HG03135 (cell line): ENCODE results near the gene STRIT1.
"Not testable (repeated sequence)": the region's sequence is repeated elsewhere in the genome, so short reads cannot be mapped to it uniquely, and the experiment has no call there.

Experiments used
- ATAC-seq: cut with Tn5 transposase; IDR thresholded peaks from one replicate; pipeline ENCODE4 v1.9.1; 2021; ENCODE audit warnings: mild to moderate bottlenecking, moderate library complexity; ENCODE audit not compliant: unreplicated experiment

Gene STRIT1

DNA sequence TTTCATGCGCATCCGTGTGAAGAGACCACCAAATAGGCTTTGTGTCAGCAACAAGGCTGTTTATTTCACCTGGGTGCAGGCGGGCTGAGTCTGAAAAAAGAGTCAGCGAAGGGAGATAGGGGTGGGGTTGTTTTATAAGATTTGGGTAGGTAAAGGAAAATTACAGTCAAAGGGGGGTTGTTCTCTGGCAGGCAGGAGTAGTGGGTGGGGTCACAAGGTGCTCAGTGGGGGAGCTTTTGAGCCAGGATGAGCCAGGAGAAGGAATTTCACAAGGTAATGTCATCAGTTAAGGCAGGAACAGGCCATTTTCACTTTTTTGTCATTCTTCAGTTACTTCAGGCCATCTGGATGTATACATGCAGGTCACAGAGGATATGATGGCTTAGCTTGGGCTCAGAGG lies 19.0 kb downstream of the STRIT1 start:
- ATAC-seq = not testable (repeated sequence)

DNA sequence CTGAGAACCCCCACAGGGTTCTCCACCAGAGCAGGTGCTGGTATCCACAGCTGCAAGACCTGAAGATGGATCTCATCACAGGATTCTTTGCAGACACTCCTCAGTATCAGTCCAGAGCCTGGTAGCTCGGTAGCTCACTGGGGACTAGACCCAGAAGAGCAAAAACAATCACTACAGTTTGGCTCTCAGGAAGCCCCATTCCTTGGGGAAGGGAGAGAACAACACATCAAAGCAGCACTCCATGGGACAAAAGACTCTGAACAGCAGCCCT lies 22.2 kb downstream of the STRIT1 start:
- ATAC-seq = no peak

DNA sequence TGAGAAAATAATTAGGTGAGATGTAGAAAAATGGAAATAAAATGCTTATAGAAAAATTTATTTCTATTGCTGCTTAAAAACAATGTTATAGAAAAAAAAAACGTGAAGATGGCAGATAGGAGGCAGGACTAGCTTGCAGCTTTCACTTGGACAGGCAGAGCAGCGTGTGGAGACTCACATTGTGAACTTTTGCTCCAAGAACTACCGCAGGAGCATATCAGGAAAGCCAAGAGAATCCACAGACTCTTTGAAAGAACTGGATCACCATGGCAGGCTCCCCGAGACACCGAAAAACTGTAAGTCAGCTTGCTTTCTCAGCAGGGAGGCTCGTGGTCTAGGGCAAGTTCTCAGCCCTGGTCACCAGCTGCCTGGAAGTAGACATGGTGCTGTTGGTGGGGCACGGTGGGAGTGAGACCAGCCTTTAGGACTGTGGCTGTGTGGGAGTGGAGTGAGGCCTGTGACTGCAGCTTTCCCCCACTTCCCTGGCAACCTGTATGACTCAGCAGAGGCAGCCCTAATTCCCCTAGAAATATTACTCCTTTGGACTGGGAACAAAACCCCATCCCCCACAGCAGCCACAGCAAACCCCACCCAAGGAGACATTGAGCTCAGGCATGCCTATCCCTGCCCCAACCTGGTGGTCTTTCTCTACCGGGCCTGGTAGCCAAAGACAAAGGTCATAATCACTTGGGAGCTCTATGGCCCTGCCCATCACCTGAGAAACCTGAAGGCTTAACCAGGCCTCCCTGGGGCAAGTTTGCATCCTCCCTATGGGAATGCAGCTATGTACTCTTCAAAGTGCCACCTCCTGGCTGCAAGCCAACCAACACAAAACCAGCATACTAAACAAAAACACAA lies 22.8 kb downstream of the STRIT1 start:
- ATAC-seq = no peak

DNA sequence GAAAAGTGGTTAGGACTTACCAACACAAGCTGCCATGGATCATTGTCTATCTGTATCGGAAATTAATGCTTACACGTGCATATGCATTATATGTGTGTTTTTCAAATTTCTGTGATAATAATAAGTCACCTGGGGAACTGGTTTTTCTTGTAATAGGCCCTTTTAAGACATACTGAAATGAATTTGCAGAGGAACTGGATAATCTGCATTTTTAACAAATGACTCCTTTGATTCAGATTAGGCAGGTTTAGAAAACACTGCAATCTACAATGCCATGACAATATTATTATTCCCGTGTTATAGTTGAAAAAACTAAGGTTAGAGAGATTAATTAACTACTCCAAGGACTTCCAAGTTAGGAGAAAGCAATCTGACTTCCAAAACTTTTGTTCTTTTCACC lies 23.4 kb downstream of the STRIT1 start:
- no peak for ATAC-seq

DNA sequence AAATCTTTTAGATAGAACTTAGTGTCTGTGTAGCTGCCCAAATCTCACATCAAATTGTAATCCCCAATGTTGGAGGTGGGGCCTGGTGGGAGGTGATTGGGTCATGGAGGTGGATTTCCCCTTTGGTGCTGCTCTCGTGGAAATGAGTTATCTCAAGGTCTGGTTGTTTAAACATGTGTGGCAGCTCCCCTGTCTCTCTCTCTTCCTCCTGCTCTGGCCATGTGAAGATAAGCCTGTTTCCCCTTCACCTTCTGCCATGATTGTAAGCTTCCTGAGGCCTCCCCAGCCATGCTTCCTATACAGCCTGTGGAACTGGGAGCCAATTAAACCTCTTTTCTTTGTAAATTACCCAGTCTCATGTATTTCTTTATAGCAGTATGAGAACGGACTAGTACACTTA lies 30.6 kb downstream of the STRIT1 start:
- ATAC-seq = not testable (repeated sequence)

DNA sequence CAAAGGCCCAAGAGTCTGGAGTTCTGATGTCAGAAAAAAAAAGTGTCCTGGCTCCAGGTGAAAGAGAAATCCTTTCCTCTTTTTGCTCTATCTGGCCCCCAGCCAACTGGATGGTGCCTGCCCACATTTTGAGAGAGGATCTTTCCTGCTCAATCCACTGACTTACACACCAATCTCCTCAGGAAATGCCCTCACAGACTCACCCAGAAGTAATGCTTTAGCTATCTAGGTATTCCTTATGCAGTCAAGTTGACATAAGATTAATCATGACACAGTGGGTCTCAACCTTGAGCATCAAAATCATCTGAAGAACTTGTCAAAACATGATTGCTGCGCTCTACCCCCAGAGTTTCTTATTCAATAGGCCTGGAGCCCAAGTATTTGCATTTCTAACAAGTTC lies 31.2 kb downstream of the STRIT1 start:
- no peak for ATAC-seq

DNA sequence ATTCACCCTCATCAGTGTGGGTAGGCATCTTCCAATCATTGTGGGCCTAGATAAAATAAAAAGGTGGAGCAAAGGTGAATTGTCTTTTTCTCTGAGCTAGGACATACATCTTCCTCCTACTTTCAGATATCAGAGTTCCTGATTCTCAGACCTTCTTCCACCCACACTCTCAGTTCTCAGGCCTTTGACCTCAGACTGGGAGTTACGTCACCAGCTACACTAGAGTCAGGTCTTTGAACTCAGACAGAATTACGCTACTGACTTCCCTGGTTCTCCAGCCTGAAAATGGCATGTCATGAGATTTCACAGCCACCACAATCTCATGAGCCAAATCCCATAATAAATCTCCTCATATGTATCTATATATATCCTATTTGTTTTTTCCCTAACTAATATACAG lies 39.0 kb downstream of the STRIT1 start:
- no peak for ATAC-seq

DNA sequence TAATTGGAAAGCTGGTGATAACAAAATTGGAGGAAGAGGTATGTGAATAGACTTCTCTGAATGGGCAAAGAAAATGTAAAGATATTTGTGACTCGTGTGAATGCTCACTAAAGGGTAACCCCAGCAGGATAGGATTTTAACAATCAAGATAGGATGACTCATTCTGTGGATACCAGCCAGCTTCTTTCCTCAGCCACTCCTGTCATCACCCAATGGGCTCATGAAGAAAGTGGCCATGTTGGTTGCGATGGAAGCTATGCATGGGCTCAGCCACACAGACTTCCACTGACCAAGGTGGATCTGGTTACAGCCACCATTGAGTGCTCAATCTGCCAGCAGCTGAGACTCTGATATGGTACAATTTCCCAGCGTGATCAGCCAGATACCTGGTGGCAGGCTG lies 40.9 kb downstream of the STRIT1 start:
- ATAC-seq = no peak

DNA sequence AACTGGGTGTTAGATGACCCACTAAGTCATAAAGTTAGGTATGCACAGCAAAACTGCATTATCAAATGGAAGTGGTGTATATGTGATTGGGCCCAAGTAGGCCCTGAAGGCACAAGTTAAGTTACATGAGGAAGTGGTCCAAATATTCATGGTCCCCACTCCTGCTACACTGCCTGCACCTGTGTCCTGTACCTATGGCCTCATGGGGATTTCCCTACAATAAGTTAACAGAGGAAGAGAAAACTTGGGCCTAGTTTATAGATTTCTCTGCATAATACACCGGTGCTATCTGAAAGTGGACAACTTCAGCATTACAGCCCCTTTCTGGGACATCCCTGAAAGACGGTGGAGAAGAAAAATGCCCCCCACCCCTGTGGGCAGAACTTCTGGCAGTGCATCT lies 41.5 kb downstream of the STRIT1 start:
- no peak for ATAC-seq

DNA sequence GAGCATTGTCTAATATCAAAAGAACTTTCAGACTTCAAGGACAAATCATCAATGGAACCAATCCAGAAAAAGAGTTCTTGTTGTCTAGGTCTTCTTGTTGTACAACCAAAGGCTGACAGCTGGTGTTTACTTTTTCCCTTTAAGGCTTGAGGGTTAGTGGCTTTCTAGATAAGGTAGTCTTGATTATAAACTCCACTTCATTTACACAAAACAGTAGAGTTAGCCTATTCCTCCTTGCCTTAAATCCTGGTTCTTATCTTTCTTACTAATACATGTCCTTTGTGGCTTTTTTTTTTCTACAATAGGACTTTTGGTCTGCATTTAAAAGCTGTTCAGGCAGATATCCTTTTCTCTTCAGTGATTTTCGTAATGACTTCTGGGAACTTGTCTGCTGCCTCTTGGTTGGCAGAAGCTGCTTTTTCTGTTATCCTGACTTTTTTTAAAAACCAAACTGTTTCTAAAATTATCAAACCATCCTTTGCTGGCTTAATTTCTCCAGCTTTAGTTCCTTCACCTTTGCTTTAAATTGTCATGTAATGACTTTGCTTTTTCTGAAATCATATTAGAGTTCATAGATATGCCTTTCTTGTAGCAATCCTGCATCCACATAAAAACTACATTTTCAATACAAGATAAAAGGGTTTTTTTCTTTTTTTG lies 44.8 kb downstream of the STRIT1 start:
- no peak for ATAC-seq

DNA sequence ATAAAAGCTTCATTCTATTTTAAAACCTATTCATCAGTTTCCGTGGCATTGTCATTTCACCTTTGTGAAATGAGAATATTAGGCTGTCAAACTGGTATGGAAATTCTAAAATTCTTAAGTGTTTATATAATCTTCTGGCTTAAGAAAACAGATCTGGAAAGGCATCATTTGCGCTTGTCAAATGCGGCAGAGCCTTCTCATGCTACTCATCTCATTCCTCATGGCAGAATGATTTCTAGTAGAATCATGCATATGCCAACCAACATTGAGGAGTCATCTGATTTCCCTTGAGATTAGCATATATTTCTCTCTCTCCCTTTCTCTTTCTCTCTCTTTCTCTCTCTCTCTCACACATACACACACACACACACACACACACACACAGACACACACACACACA lies 48.8 kb downstream of the STRIT1 start:
- no peak for ATAC-seq

DNA sequence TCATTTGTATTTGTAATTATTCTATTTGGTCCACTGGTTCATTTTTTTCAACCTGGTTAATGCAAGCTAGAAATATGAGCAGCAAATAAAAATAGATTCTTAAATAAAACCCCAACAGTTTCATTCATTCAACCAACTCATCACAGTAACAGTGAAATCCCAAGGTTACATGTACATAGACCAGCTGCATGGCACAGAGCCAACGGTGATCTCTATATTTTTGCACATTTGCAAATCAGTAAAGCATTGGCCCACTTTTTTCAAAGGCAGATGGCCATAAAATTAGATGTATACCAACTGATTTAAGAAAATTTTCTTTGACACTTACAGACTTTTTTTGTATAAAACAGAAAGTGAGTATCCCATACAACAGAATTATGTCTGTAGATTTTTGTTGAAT lies 49.3 kb downstream of the STRIT1 start:
- no peak for ATAC-seq

DNA sequence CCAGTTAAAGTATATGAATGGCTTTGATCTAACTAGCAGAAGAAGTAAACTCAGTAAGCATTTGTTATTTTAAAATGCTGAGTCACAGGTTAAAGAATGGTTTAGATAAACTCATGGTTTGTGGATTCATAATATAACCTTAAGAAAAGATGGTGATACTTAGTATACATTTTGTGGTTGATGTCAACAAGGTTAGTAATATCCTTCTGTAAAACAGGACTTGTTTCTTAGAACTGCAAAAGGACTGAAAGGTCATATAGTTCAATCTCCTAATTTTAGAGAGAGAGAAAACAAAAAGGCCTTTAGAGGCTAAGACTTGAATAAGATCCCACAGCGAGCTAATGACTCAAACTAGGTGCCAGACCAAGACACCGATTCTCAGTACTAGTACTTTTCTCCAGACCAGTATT lies 50.0 kb downstream of the STRIT1 start:
- no peak for ATAC-seq

DNA sequence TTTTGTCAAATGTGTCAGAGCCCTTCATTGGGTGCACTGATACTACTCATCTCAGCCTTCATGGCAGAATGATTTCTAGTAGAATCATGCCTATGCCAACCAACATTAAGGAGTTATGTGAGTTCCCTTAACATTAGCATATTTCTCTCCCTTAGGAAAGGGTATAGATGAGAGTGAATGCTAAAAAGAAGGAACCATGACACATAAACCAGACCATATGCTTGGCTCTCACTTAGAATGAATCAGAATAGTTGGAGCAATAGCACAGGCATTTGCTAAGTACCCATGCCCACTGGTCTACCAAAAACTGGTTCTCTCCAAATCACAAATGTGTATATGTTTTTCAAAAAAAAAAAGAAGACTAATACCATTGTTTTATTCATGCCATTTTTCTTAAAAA lies 51.1 kb downstream of the STRIT1 start:
- no peak for ATAC-seq

DNA sequence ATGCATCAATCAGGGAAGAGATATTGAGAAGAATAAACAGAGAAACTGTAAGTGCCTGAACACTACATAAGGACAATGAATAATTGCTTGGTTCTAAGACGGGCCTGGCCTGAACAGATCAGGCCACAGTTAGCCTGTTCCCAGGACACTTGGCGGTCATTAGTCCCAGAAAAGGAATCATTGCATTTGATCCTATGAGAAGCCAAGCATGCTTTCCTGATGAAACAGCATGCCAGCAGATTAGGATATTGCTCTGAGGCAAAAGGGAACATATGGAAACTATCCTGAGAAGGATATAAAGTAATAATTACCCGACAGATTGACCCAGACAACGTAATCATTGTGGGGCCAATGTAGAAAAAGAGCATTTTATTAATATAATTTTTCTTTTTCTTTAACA lies 51.9 kb downstream of the STRIT1 start:
- no peak for ATAC-seq
